ENCODE measurements around the gene LRFN4.
A peak's percentile ranks its signal among the peaks of the same experiment; 100 is the strongest.

Gene LRFN4

GRCh38 chr11:66870616-66871520 is 14.0 kb downstream of the LRFN4 start:
- DNase-seq (ENCODE audit: low read depth) = no peak

- no peak for DNase-seq (ENCODE audit: low read depth)
These were observed 14.6 kb downstream of the LRFN4 start for GRCh38 chr11:66871521-66871901.

- DNase-seq (ENCODE audit: low read depth) = no peak
These were observed 17.4 kb downstream of the LRFN4 start for GRCh38 chr11:66874232-66874631.

- DNase-seq (ENCODE audit: low read depth) = no peak
These were observed 18.5 kb downstream of the LRFN4 start for GRCh38 chr11:66875378-66875777.

GRCh38 chr11:66877588-66878385 is 20.9 kb downstream of the LRFN4 start:
- DNase-seq (ENCODE audit: low read depth) = no peak

- DNase-seq (ENCODE audit: low read depth) = no peak
These were observed 21.6 kb downstream of the LRFN4 start for GRCh38 chr11:66878474-66878873.

- DNase-seq (ENCODE audit: low read depth) = no peak
These were observed 22.1 kb downstream of the LRFN4 start for GRCh38 chr11:66879000-66879399.

- no peak for DNase-seq (ENCODE audit: low read depth)
These were observed 22.7 kb downstream of the LRFN4 start for GRCh38 chr11:66879583-66879982.

GRCh38 chr11:66879999-66880398 is 23.1 kb downstream of the LRFN4 start:
- DNase-seq (ENCODE audit: low read depth) = no peak

- no peak for DNase-seq (ENCODE audit: low read depth)
These were observed 23.9 kb downstream of the LRFN4 start for GRCh38 chr11:66880496-66881450.

- DNase-seq (ENCODE audit: low read depth) = no peak
These were observed 24.6 kb downstream of the LRFN4 start for GRCh38 chr11:66881451-66881835.

GRCh38 chr11:66881927-66882452 is 25.1 kb downstream of the LRFN4 start:
- DNase-seq (ENCODE audit: low read depth) = no peak

- DNase-seq (ENCODE audit: low read depth) = no peak
These were observed 25.7 kb downstream of the LRFN4 start for GRCh38 chr11:66882561-66883015.

GRCh38 chr11:66883016-66883965 is 26.4 kb downstream of the LRFN4 start:
- peak; percentile 46 for DNase-seq (ENCODE audit: low read depth)

- no peak for DNase-seq (ENCODE audit: low read depth)
These were observed 27.6 kb downstream of the LRFN4 start for GRCh38 chr11:66884443-66884842.

- no peak for DNase-seq (ENCODE audit: low read depth)
These were observed 28.6 kb downstream of the LRFN4 start for GRCh38 chr11:66885469-66885868.

- DNase-seq (ENCODE audit: low read depth) = no peak
These were observed 29.1 kb downstream of the LRFN4 start for GRCh38 chr11:66885950-66886440.

GRCh38 chr11:66886671-66887221 is 29.9 kb downstream of the LRFN4 start:
- DNase-seq (ENCODE audit: low read depth) = no peak

GRCh38 chr11:66887526-66887925 is 30.7 kb downstream of the LRFN4 start:
- DNase-seq (ENCODE audit: low read depth) = no peak

- no peak for DNase-seq (ENCODE audit: low read depth)
These were observed 31.4 kb downstream of the LRFN4 start for GRCh38 chr11:66888282-66888681.
